Fibroblast of villous mesenchyme (primary cell): ENCODE measurements around the gene B4GALNT2. TPM values are rescaled to one million over a fixed set of nuclear protein-coding genes. Genes with fewer than 3 reads are reported as not detected.
"Not testable (repeated sequence)": the region's sequence is repeated elsewhere in the genome, so short reads cannot be mapped to it uniquely, and the experiment has no call there.

ENCODE experiments used
- DNase-seq: peaks from one replicate; pipeline ENCODE4 v3.0.0-alpha.2; 2010; ENCODE audit warnings: low read depth
- H3K4me3 ChIP-seq: 2 replicates; pipeline ENCODE4 v1.5.1; 2011; ENCODE audit warnings: low read depth, mild to moderate bottlenecking, low read length
- total RNA-seq: library from RNA; depleted of rRNA; stranded (reverse); fragments of >200 nt; gene quantifications from 2 replicates; pipeline ENCODE4 v1.2.3, GENCODE V29; 2012
- TF ChIP-seq, protein P1 (sequence below): IDR thresholded peaks from 2 replicates; pipeline ENCODE4 v1.5.1; 2012; ENCODE audit warnings: low read depth, mild to moderate bottlenecking, low read length; ENCODE audit not compliant: insufficient read depth

B4GALNT2 gene
- total RNA-seq, 1 donor = under 0.01 TPM

DNA sequence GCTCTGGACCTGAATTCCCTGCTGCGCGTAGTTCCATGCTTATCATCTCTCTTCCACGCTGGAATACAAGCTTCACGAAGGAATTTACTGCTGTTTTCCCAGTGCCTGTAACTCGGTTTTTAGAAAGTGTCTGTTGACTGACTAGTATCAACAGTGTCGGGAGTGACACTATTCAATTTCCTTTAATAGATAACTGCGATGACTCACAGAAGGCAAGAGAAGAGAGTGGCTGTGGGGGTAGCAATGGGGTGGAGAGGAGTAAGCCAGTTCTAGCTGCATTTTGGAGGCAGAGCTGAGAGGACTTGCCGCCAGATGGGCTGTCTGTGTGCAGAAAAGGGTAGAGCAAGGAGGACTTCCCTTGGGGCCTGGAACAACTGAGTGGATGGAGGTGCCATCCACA lies 25.2 kb downstream of the B4GALNT2 start:
- peak; percentile 37 for DNase-seq
- H3K4me3 ChIP-seq = no peak overlapping the region
- TF ChIP-seq, protein P1, sequence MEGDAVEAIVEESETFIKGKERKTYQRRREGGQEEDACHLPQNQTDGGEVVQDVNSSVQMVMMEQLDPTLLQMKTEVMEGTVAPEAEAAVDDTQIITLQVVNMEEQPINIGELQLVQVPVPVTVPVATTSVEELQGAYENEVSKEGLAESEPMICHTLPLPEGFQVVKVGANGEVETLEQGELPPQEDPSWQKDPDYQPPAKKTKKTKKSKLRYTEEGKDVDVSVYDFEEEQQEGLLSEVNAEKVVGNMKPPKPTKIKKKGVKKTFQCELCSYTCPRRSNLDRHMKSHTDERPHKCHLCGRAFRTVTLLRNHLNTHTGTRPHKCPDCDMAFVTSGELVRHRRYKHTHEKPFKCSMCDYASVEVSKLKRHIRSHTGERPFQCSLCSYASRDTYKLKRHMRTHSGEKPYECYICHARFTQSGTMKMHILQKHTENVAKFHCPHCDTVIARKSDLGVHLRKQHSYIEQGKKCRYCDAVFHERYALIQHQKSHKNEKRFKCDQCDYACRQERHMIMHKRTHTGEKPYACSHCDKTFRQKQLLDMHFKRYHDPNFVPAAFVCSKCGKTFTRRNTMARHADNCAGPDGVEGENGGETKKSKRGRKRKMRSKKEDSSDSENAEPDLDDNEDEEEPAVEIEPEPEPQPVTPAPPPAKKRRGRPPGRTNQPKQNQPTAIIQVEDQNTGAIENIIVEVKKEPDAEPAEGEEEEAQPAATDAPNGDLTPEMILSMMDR = no peak

DNA sequence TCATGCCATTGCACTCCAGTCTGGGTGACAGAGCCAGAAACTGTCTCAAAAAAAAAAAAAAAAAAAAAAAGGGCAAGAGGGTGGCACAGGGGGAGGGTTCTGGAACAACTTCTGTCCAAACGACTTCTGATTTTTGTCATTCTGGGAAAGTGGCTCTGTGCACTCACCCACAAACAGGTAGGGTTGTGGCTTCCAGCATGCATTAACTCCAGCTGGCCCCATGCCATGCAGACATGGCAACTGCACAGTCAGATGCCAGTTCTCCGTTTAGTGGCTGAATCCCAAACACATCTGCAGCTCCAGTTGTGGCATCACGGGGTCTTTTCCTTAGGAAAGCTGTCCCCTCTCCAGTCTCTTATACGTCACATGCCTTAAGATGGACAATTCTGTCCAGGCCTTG lies 30.3 kb downstream of the B4GALNT2 start:
- no peak for DNase-seq
- TF ChIP-seq, protein P1 = no peak
- no peak overlapping the region for H3K4me3 ChIP-seq

DNA sequence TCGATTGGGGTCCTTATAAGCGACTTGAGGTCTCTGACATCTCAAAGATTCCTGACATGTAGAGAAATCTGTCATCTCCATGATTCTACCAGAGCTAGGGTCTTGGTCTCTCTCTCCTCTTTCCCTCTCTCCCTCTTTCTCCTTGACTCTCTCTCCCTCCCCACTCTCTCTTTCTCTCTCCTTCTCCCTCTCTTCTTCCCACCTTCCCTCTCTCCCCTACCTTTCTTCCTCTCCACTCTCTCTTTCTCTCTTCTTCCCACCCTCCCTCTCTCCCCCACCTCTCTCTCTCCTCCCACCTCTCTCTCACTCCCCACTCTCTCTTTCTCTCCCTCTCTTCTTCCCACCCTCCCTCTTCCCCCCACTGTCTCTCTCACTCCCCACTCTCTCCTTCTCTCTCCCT lies 32.6 kb downstream of the B4GALNT2 start:
- DNase-seq = no peak
- H3K4me3 ChIP-seq = no peak overlapping the region
- TF ChIP-seq, protein P1 = no peak

DNA sequence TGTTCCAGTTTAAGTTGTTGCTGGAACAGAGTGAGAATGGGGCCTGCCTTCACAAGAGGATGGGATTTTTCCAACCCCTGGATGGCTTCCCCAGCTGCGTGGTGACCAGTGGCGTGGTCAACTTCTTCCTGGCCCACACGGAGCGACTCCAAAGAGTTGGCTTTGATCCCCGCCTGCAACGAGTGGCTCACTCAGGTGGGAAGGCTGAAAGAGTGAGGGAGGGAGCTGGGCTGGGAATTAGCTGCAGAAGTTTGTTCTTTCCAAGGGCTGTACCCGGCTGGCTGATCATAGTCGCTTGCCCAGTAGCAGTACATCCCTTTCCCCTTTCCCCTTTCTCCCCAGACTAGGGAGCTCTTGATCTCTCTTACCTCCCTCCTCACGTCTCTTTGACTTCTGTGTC lies 36.1 kb downstream of the B4GALNT2 start:
- no peak for DNase-seq
- H3K4me3 ChIP-seq = no peak overlapping the region
- TF ChIP-seq, protein P1 = no peak

DNA sequence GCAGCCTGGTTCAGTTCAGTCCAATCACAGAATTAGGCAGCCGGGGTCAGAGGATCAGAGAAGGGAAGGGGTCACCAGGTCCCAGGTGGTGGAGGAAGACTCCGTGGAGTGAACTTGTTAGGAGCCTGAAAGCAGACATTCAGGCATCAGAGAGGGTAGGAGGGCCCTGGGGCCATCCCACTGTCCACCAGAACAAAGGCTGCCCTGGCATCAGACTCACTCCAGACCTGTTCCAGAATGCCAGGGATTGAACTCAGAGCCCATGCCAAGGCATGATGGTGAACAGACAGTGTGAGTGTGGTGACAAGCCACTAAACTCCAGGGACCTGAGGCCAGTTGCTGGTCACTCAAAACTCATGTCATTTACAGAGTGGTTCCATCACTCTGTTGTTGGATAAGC lies 37.6 kb downstream of the B4GALNT2 start:
- DNase-seq = no peak
- TF ChIP-seq, protein P1 = no peak
- H3K4me3 ChIP-seq = no peak overlapping the region

DNA sequence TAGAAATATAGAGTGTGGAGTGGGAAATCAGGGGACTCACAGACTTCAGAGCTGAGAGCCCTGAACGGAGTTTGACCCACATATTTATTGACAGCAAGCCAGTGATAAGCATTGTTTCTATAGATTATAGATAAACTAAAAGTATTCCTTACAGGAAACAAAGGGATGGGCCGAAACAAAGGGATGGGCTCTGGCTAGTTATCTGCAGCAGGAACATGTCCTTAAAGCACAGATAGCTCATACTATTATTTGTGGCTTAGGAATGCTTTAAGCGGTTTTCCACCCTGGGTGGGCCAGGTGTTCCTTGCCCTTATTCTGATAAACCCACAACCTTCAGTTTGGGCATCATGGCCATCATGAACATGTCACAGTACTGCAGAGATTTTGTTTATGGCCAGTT lies 38.1 kb downstream of the B4GALNT2 start:
- not testable (repeated sequence) for DNase-seq

DNA sequence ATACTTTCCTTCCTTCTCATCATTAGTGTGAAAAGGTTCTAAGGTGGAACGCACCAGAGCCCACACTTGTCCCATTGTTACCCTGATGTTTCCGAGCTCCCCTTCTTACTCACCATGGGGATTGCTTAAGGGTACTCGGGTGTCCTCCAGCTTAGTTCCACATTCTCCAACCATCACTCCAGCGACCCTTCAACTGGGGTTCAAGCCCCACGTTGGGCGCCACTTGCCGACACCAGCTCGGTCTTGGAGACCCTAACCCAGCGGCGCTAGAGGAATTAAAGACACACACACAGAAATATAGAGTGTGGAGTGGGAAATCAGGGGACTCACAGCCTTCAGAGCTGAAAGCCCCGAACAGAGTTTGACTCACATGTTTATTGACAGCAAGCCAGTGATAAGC lies 43.4 kb downstream of the B4GALNT2 start:
- not testable (repeated sequence) for H3K4me3 ChIP-seq, DNase-seq

More for the DNA sequence above, 38.1 kb downstream of the B4GALNT2 start:
- H3K4me3 ChIP-seq = not testable (repeated sequence)

DNA sequence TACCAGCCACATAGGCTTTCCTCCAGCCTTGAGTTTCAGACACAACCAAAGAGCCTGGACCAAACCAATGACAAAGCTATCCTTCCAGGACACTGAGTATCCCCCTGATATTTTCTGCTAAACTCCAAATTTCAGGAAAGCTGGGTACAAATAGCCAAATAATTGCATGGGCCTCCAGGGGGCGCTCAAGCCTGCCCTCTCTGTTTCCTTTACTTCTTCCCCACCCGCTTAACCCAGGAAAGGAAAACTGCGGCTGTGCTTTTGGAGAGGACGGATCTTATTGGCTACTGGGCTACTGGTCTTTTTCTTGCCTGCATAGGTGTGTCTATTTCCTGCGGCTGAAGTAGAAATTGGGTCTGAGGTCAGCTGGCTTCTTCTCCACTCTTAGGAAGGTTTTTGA lies 47.7 kb downstream of the B4GALNT2 start:
- peak; percentile 62 for DNase-seq

More for the DNA sequence above, 47.7 kb downstream of the B4GALNT2 start:
- TF ChIP-seq, protein P1 = peak; percentile 83
- H3K4me3 ChIP-seq = no peak overlapping the region
